Kidney (tissue), 14 donors: ENCODE results near the gene EDN3. TPM values are rescaled to one million over a fixed set of nuclear protein-coding genes. Genes with fewer than 3 reads are reported as not detected.

ENCODE experiments used
- DNase-seq, 5 donors: peaks; one replicate each; pipeline ENCODE4 v3.0.0-alpha.2; 2013 to 2020
- FAIRE-seq: peaks from 2 replicates; lab custom pipeline; 2012; peaks lifted over from hg19 to GRCh38; lab: Jason Lieb, UNC
- H3K27ac ChIP-seq, 2 donors: one replicate each; pipeline ENCODE4 v1.7.0; 2013; ENCODE audit warnings: low read depth in 2 of 2, low read length in 2 of 2, inconsistent platforms in 1 of 2
- H3K27me3 ChIP-seq: one replicate; pipeline ENCODE4 v1.7.1; 2013; ENCODE audit warnings: low read length, inconsistent platforms; ENCODE audit not compliant: control insufficient read depth, insufficient read depth
- H3K36me3 ChIP-seq, 3 donors: one replicate each; pipeline versions ENCODE4 v1.7.0 to v1.7.1; 2013; ENCODE audit warnings: low read length in 3 of 3, control low read depth in 1 of 3, inconsistent platforms in 1 of 3; ENCODE audit not compliant: insufficient read depth in 3 of 3, control insufficient read depth in 2 of 3
- H3K4me1 ChIP-seq, 3 donors: one replicate each; pipeline versions ENCODE4 v1.7.0 to v1.7.1; 2013; ENCODE audit warnings: low read length in 3 of 3, inconsistent platforms in 1 of 3, low read depth in 1 of 3; ENCODE audit not compliant: control insufficient read depth in 2 of 3, insufficient read depth in 2 of 3
- H3K4me3 ChIP-seq, 3 donors: one replicate each; pipeline versions ENCODE4 v1.7.0 to v1.8.1; 2013; ENCODE audit warnings: low read length in 3 of 3, control low read depth in 1 of 3, inconsistent platforms in 1 of 3
- H3K9ac ChIP-seq, 3 donors: one replicate each; pipeline versions ENCODE4 v1.7.0 to v1.7.1; 2013; ENCODE audit warnings: low read length in 3 of 3, control low read depth in 1 of 3, inconsistent platforms in 1 of 3
- H3K9me3 ChIP-seq, 3 donors: one replicate each; pipeline versions ENCODE4 v1.7.0 to v1.7.1; 2013; ENCODE audit warnings: low read length in 3 of 3, control low read depth in 1 of 3, inconsistent platforms in 1 of 3; ENCODE audit not compliant: control insufficient read depth in 2 of 3, insufficient read depth in 1 of 3
- CTCF ChIP-seq: IDR thresholded peaks from 3 replicates; pipeline ENCODE4 v1.5.1; 2012; ENCODE audit warnings: mild to moderate bottlenecking, moderate library complexity, borderline replicate concordance; ENCODE audit not compliant: insufficient read depth; ENCODE audit errors: extremely low read depth
- intact Hi-C: fragments of 100-400 bp; cut with DNase I; formaldehyde crosslinking; loops from one replicate; pipeline ENCODE4 v1.11.1; 2022
- polyA plus RNA-seq: library from polyadenylated mRNA; stranded (reverse); fragments of 350-450 nt; fragmentation: Illumina TruSeq; extraction: RNeasy Lipid Tissue Mini Kit (QIAGEN cat#74804); gene quantifications from one replicate; pipeline ENCODE4 v1.2.3, GENCODE V29; 2014; ENCODE audit warnings: low read depth, low replicate concordance; ENCODE audit not compliant: insufficient read depth
- total RNA-seq: library from RNA; stranded (reverse); fragmentation: NEBNext Ultra II Directional; extraction: Animal tissue kit (Norgen Biotek cat#: 25700); gene quantifications from one replicate; pipeline ENCODE4 v1.2.1, GENCODE V29; 2021
- donor health status: control.
- donor health status: control.
- donor health status: control.
- donor health status: control.
- donor health status: control.
- donor health status: DM: yes; HTN: yes; CAD: no.
- donor health status: Normal renal cell carcinoma (clear cell type).

Gene EDN3
- total and polyA plus RNA-seq, 2 donors from 2014 or later, result 0.19 TPM; not detected in 1

GRCh38 chr20:59308493-59309201 lies 8.2 kb downstream of the EDN3 start:
- Histone ChIP-seq H3K4me1 (no peaks in the 10 kb centered on the region), H3K9ac (no peak overlapping the region), H3K9me3 (no peaks in the 10 kb centered on the region), H3K27me3 (no peaks in the 10 kb centered on the region), H3K27ac (no peak overlapping the region), H3K4me3 (no peak overlapping the region), H3K36me3 (no peaks in the 10 kb centered on the region)
- FAIRE-seq (no peak), DNase-seq (no peak)
- TF ChIP-seq CTCF, result no peak
- intact Hi-C loops, result no loop called here

DNA sequence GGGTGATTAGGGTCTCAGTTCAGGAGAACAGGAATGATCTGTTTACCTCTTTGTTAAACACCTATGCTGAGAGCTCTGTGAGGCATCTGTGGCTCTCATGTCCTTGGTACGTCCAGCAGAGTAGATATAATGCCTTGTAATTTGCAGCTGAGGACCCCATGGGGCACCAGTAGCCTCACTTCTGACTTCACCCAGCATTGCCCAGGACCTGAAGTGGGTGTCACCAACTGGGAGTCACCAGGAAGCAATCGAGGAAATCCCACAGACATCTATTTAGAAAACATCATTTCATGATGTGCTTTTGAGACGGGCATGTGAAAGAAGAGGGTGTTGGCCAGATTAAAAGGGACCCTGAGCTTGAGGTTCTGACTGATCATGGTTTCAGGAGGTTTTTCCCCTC lies 8.8 kb downstream of the EDN3 start:
- H3K4me1 ChIP-seq, result no peaks in the 10 kb centered on the region
- no peak overlapping the region for H3K9ac ChIP-seq
- no peaks in the 10 kb centered on the region for H3K27me3 ChIP-seq
- FAIRE-seq (no peak), DNase-seq (no peak)
- intact Hi-C loops, result no loop called here
- no peak overlapping the region for H3K27ac ChIP-seq
- no peak for TF ChIP-seq CTCF
- no peaks in the 10 kb centered on the region for H3K36me3 ChIP-seq
- H3K9me3 ChIP-seq, result no peaks in the 10 kb centered on the region
- no peak overlapping the region for H3K4me3 ChIP-seq

DNA sequence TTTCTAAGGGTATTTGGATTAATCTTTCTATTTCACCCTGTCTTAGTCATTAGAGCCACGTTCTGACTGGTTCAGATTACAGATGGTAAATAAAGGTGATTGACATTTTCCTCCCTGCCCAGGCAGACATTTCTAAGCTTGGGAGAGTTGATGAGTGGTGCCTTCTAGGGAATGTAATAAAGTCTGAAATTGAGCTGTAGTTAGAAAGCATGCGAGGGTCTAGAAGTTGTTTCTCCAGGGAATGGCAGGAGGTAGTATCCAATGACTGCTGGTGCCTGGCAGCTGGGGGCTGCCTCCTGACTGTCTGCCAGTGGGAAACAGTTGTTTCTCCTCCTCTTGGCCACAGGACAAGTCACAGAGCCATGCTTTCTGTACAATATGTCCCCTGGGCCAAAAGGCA lies 14.6 kb downstream of the EDN3 start:
- intact Hi-C loops, result no loop called here
- FAIRE-seq, result no peak

More for the DNA sequence above, 14.6 kb downstream of the EDN3 start:
- TF ChIP-seq CTCF, result no peak
- H3K4me1 ChIP-seq, result no peaks in the 10 kb centered on the region
- no peaks in the 10 kb centered on the region for H3K9me3 ChIP-seq
- no peak overlapping the region for H3K27ac ChIP-seq
- H3K36me3 ChIP-seq, result no peaks in the 10 kb centered on the region
- no peaks in the 10 kb centered on the region for H3K27me3 ChIP-seq
- peak in 3 of 5 donors; percentile 75 to 87 (median 79) for DNase-seq
- H3K9ac ChIP-seq, result no peak overlapping the region
- no peak overlapping the region for H3K4me3 ChIP-seq
